Amygdala (tissue), 56 donors: ENCODE measurements around the gene ZNF354C.
A peak's percentile ranks its signal among the peaks of the same experiment; 100 is the strongest.
"Not testable (repeated sequence)": the region's sequence is repeated elsewhere in the genome, so short reads cannot be mapped to it uniquely, and the experiment has no call there.

ENCODE experiments used
- DNase-seq, 56 donors: peaks; one replicate each; lab custom pipeline; 2025; lab: John Stamatoyannopoulos, UW

ZNF354C gene

DNA sequence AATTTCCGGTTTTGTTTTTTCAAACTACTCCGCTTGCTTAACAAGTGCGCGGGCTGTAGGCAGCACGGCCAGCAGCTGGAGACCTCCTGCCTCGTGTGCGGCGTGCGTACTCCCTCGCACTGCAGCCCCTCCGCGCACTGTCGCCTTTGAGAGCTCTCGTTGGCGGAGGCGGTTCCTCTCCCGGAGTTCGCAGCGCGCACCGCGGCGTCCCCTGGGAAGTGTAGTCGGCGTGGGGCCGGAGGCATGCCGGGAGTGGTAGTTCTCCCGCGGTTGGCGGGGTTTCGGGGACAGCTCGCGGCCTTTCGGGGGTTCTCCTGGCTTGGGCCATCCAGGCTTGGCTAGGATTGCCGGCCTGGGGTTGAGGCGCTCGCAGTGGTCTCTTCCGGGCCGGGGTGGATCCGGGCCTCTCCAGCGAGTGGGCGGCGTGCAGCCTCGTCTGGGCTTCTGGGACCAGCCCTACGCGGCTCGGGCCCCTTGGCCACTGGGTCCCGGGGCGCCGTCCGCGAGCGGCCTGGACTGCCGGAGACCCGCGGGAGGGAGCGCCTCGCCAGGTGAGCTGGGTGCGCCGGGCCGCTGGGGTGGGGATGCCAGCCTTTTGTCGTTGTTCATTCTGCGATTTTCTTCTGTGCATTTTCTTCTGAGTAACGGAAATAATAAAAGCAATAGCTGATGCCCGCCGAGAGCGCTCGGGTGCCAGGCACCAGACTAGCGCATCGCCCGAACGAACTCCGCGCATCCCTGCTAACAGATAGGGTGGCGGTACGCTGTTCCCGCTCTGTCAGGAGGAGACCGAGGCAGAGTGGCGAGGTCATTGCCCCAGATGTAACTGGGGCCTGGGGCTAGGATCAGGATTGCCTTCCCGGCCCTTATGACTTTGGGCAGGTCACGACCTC is at the start of gene ZNF354C:
ZNF354C (plus strand) TSS at position 258 of the 893 bp plus-strand sequence. CDS start 1,696 bp downstream, outside the sequence.
- peak; percentile 24 to 90 (median 74) for DNase-seq

DNA sequence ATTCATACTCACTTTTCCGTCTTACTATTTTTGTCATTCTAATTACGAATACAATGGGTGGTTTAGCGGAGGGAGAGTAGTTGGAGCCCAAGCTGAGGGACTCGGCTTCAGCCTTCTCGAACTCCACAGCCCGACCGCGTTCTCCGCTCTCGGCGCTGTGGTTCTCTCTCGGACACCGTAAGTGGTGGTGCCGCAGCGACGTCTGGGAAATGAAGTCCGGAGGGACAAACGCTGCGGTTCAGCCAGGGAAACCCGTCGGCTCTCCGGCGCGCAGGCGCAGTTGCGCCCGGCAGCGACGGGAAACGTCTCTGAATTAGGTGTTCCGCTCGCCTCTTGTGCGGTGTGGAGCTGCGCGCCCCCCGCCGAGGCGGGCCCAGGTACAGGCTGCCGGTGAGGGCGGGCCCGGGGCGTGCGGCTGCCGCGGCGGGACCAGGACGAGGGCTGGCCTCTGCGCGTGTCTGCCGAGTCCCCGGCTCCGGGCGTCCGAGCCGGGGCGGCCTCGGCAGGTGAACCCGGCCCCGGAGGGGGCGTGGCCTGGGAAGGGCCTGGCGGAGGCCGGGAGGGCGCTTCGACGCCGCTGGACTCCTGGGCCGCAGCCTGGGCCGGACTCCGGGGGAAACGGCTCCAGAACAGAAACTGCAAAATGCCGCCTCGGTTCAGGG is 36.5 kb upstream of the ZNF354C start, which contains the start of gene ZNF879:
ZNF879 (plus strand) TSS at position 277 of the 662 bp plus-strand sequence. CDS start 1,201 bp downstream, outside the sequence.
- peak; percentile 64 to 96 (median 88) for DNase-seq

GRCh38 chr5:179033004-179033580 is 27.1 kb upstream of the ZNF354C start:
- no peak for DNase-seq

GRCh38 chr5:179044765-179045164 is 15.4 kb upstream of the ZNF354C start:
- no peak for DNase-seq

DNA sequence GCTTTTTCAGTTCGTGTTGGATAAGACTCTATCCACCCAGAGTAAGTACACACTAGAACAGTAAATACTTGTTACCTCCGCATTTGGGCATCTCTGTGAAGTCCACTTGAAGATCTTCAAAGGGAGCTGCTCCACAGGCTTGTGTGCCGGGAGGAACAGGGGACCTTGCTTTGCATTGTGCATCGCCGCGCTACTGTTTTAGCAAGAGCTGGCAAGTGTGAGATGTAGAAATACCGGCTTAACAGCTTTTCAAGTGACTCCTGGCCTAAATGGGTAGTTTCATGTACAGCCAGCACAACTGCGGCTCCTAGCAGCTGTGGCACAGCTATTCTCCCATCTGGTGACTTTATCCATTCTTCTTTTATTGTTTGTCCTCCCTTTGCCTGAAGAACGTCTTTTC is 8.4 kb upstream of the ZNF354C start:
- no peak for DNase-seq

DNA sequence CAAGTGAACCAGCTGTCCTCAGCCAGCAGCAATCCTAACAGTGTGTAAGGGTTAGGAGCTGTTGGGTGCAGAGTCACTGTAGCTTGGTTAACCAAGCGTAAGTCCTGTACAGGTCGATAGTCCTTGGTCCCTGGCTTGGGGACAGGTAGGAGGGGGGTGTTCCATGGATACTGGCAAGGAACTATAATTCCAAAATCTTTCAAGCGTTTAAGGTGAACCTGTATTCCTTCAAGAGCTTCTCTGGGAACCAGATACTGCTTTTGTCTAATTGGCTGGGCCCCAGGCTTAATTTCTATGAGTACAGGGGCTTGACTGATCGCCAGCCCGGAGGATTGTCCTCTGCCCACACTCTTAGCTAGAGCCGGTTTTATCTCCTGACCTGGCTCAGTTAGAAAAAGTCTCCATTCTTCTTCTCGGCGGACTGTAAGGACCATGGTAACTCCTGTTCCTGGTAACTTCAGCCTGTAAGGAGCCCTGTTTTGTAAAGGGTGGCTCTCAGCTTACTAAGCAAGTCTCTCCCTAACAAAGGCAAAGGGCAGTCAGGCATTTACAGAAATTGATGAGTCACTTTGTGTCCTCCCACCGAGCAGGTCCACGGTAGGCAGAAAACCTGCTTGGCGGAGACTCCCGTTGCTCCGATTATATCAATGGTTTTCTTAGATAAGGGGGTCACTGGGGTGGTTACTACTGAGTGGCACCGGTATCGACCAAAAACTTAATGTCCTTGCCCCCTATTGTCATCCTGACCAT is 6.0 kb upstream of the ZNF354C start:
- DNase-seq, result no peak

DNA sequence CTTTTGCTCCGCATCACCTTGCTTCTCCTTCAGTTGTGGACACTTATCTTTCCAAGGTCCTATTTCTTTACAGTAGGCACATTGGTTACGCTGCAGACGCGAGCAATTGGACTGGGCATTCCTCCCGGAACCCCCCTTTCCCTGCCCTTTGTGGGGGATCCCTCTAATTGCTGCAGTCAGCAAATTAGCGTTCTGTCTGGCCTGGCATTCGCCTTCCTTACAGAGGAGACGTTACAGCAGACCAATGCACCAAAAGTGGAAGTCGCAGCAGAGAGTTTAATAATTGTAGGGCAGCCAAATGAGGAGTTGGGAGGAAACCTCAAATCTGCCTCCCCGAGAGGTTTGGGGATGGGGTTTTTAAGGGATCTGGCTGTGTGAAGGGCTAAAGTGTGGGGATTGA is 5.3 kb upstream of the ZNF354C start:
- no peak for DNase-seq

DNA sequence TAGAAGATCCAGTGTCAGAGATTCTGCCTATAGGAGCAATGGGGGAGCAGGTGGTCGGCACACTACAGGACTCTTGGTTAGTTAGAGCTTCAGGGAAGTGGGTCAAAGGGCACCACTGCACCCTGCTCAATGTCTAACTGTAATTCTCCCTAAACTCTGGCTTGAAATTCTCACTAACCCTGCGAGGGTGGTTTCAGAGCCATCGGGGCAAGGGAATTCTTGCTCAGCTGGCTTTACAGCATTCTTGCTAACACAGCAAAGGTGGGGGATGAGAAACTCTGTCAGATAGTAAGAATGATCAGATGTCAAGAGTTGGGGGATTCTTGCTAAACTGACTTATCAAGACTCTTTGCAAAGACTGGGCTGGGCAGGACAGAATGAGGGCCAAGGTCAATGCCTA is 4.7 kb upstream of the ZNF354C start:
- no peak for DNase-seq

- DNase-seq, result no peak
These were observed 4.3 kb upstream of the ZNF354C start for GRCh38 chr5:179055841-179056240.

- no peak for DNase-seq
These were observed 852 bp downstream of the ZNF354C start for GRCh38 chr5:179061025-179061424.

DNA sequence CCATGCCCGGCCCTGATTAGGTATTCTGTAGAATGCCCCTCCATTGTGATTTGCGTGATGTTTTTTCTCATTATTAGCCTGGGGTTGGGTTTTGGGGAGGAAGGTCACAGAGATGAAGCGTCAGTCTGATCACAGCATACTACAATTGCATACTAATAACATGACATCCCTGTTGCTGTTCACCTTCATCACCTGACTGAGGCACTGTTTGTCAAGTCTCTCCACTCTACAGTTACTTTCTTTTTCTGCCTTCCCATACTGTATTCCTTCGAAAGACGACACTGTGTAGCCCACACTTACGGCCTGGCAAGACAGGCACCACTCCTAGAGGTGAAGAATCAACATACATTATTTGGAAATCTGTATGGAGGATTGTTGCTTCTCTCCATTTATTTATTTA is 5.5 kb downstream of the ZNF354C start:
- no peak for DNase-seq

DNA sequence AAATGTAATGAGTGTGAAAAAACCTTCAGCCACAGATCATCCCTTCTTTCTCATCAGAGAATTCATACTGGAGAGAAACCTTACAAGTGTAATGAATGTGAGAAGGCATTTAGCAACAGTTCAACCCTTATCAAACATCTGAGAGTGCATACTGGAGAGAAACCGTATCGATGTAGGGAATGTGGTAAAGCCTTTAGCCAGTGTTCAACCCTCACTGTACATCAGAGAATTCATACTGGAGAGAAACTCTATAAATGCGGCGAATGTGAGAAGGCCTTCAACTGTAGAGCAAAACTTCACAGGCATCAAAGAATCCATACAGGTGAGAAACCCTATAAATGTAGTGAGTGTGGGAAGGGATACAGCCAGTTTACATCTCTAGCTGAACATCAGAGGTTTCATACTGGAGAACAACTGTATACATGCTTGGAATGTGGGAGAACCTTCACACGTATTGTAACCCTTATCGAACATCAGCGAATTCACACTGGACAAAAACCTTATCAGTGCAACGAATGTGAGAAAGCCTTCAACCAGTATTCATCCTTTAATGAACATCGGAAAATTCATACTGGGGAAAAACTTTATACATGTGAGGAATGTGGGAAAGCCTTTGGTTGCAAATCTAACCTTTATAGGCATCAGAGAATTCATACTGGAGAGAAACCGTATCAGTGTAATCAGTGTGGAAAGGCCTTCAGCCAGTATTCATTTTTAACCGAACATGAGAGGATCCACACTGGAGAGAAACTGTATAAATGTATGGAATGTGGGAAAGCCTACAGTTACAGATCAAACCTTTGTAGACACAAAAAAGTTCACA is 19.2 kb downstream of the ZNF354C start:
- DNase-seq, result no peak

DNA sequence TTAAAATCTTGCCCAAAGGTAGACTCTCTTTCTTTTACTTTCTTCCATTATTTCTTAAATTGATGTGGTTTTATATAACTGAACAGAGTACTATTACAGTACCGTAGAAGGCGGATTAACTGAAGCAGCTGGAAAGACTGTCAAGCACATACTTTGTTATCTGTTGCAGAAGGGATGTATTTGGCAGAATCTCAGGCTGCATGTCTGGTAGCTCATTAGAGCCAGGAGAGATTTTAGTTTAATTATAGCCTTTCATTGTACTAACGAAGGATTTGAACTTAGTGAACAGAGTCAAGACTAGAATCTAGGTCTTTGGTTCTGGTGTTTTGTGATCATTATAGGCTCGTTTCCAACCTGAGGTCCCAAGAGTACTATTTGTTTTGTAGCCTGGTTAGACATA is 20.6 kb downstream of the ZNF354C start:
- no peak for DNase-seq

DNA sequence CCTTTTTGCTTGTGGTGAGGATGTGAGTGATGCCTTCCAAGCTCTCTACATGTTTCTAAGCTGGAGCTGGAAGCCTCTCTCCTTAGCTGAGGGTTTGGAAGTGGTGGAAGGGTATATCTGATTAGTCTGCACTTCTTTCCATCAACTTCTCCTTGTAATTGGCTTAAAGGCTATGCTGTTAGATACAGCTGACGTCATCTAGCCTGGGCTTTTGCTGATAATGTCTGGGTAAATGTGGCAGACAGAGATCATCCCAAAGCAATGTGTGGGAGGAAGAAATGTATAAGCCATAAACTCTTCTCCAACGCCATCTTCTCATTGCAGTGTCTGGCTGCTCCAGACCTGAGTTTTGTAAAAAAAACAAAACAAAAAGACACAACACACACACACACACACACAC is 29.3 kb downstream of the ZNF354C start:
- DNase-seq, result no peak

DNA sequence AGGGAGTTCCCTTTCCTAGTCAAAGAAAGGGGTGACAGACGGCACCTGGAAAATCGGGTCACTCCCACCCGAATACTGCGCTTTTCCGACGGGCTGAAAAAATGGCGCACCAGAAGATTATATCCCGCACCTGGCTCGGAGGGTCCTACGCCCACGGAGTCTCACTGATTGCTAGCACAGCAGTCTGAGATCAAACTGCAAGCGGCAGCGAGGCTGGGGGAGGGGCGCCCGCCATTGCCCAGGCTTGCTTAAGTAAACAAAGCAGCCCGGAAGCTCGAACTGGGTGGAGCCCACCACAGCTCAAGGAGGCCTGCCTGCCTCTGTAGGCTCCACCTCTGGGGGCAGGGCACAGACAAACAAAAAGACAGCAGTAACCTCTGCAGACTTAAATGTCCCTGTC is 41.1 kb downstream of the ZNF354C start:
- DNase-seq, result not testable (repeated sequence)

GRCh38 chr5:179110528-179110927 is 50.4 kb downstream of the ZNF354C start:
- DNase-seq, result no peak

DNA sequence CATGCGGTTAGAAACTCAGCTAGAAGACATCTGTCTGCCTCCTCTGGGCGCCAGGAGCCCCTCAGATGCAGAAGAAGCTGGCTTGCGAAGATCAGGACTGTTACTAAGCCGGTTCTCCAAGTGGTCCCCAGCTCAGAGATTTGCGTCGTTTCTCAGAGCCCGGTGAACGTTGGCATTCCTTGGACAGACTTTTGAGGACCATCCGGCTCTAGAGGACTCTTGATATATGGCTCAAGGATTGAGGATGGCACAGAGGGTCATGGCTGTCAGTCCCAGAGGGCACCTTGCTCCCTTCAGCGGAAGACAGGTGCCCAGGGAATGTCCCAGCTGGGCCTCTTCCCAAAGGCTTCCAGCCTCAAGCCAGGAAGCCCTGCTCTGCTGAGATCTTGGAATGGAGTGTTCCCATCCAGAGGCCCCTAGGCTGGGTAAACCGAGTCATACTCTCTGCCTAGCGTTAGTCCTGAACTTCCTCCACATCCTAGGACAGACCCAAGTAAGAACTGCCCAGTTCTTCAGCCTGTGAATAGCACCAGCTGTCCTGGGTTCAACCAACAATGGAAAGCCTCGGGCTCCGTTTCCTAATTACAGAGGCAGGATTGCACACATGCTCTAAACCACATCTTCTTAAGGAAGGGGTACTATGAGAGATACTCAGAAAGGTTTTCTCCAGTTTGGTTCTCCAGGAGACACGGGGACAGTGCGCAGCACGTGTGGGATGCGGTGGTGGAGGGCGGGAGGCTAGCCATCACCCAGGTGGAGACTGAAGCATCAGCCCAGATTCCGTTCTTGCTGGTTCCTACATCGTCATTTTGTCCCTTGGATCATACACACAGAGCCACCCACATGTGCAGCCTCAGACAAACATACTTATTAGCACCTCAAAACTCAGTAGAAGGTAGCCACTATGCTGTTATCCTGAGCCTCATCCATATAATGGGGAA is 51.4 kb downstream of the ZNF354C start:
- DNase-seq, result no peak

- DNase-seq, result no peak
These were observed 52.4 kb downstream of the ZNF354C start for GRCh38 chr5:179112469-179113142.
